OCI-LY3 (cell line): Measurements from ENCODE around the gene LDAH.

Experiments used
- CTCF ChIP-seq: fragments of 200-600, 300-600 bp; sonication (generic); IDR thresholded peaks from 2 replicates; pipeline ENCODE4 v1.5.1; 2014; ENCODE audit warnings: antibody characterized with exemption, low read length, low read depth
- EZH2phosphoT487 ChIP-seq: fragments of 200-600 bp; shearing (Covaris generic); IDR thresholded peaks from 2 replicates; pipeline ENCODE4 v1.6.1; 2018; ENCODE audit warnings: antibody characterized with exemption, mixed run types, low read depth

GRCh38 chr2:20689428-20690264, 133.3 kb downstream of the LDAH start:
- TF ChIP-seq CTCF = no peak
- TF ChIP-seq EZH2phosphoT487 = no peak
